ENCODE data around the gene GOPC. TPM values are rescaled to one million over a fixed set of nuclear protein-coding genes. Genes with fewer than 3 reads are reported as not detected.
"Not testable (repeated sequence)": the region's sequence is repeated elsewhere in the genome, so short reads cannot be mapped to it uniquely, and the experiment has no call there.

GOPC gene
- 10 to 100 TPM; 33.1 to 35.0 TPM for total RNA-seq
- polyA plus RNA-seq, result 10 to 100 TPM; 11.8 to 14.2 (median 11.8) TPM
- total RNA-seq, result 34.0 to 89.3 (median 70.5) reads per million in 6 experiments

GRCh38 chr6:117602151-117602898, at the start of gene GOPC:
TSS of gene GOPC (minus strand) at chr6:117602511. CDS start at chr6:117602288, 223 bp downstream.
- ATAC-seq, result peak; percentile 93 to 95
- DNase-seq, result peak; percentile 87 to 98 (median 96)
- Mint-ChIP-seq H3K36me3 (peaks cover 0 to 18% (median 14%) of the 10 kb centered on the region in 3 donors), H3K9me3 (peaks cover 0 to 4% (median 0%) of the 10 kb centered on the region in 9 donors), H3K4me1 (peaks cover 16 to 52% (median 36%) of the 10 kb centered on the region in 4 donors), H3K27me3 (peaks cover 0 to 2% (median 0%) of the 10 kb centered on the region in 5 donors), H3K4me3 (peak within 1 kb of the TSS; percentile 97 to 100 (median 99)), H3K27ac (peak within 1 kb of the TSS; percentile 94 to 99 (median 99))
- POLR2A ChIA-PET, result interaction anchor here (0.6 to 5.1 kb wide), 11 partner anchors 13 to 1292 kb away, joined by 3 to 46 read pairs (median 4); partner anchors contain the start of genes ASF1A and DCBLD1

- H3K9me3 Mint-ChIP-seq, H3K27me3 Mint-ChIP-seq, POLR2A ChIA-PET, DNase-seq, H3K27ac Mint-ChIP-seq, H3K36me3 Mint-ChIP-seq, H3K4me3 Mint-ChIP-seq, ATAC-seq: not testable (repeated sequence)
- peaks cover 0 to 17% (median 12%) of the 10 kb centered on the region in 4 donors for H3K4me1 Mint-ChIP-seq
Observed at GRCh38 chr6:117651984-117652383, 49.7 kb upstream of the GOPC start.

GRCh38 chr6:117642976-117643375, 40.7 kb upstream of the GOPC start:
- peaks cover 0 to 8% (median 3%) of the 10 kb centered on the region in 3 donors for H3K36me3 Mint-ChIP-seq
- POLR2A ChIA-PET, result interaction anchor here (0.5 kb wide), 1 partner anchor 1291 kb away, joined by 4 read pairs; no protein-coding TSS in a partner anchor

GRCh38 chr6:117637770-117638169, 35.5 kb upstream of the GOPC start:
- H3K9me3 Mint-ChIP-seq, result peaks cover 0 to 10% (median 0%) of the 10 kb centered on the region in 9 donors
- POLR2A ChIA-PET, result no interaction called here
- peaks cover 0 to 3% (median 0%) of the 10 kb centered on the region in 5 donors for H3K27me3 Mint-ChIP-seq
- no peak overlapping the region for H3K27ac Mint-ChIP-seq
- H3K4me3 Mint-ChIP-seq, result no peak overlapping the region
- no peak for DNase-seq
- H3K4me1 Mint-ChIP-seq, result no peaks in the 10 kb centered on the region
- ATAC-seq, result no peak
- H3K36me3 Mint-ChIP-seq, result peaks cover 0 to 4% (median 0%) of the 10 kb centered on the region in 3 donors

More at GRCh38 chr6:117642976-117643375, 40.7 kb upstream of the GOPC start:
- Mint-ChIP-seq H3K4me1 (no peaks in the 10 kb centered on the region), H3K4me3 (no peak overlapping the region), H3K27me3 (peaks cover 0 to 11% (median 2%) of the 10 kb centered on the region in 5 donors), H3K9me3 (peaks cover 0 to 10% (median 0%) of the 10 kb centered on the region in 9 donors), H3K27ac (no peak overlapping the region)
- ATAC-seq (no peak), DNase-seq (no peak)

GRCh38 chr6:117629119-117629660, 26.9 kb upstream of the GOPC start:
- DNase-seq, result no peak
- Mint-ChIP-seq H3K27me3 (peaks cover 0 to 20% (median 1%) of the 10 kb centered on the region in 5 donors), H3K27ac (no peak overlapping the region), H3K4me3 (no peak overlapping the region), H3K9me3 (peaks cover 0 to 38% (median 8%) of the 10 kb centered on the region in 9 donors), H3K4me1 (no peaks in the 10 kb centered on the region), H3K36me3 (peaks cover 2 to 12% (median 7%) of the 10 kb centered on the region in 3 donors)
- POLR2A ChIA-PET, result no interaction called here
- no peak for ATAC-seq

GRCh38 chr6:117627533-117627932, 25.2 kb upstream of the GOPC start:
- DNase-seq, result no peak
- H3K36me3 Mint-ChIP-seq, result peaks cover 2 to 22% (median 7%) of the 10 kb centered on the region in 3 donors
- ATAC-seq, result no peak
- H3K27ac Mint-ChIP-seq, result no peak overlapping the region
- peaks cover 0 to 20% (median 1%) of the 10 kb centered on the region in 5 donors for H3K27me3 Mint-ChIP-seq
- H3K4me3 Mint-ChIP-seq, result no peak overlapping the region
- H3K4me1 Mint-ChIP-seq, result no peaks in the 10 kb centered on the region
- H3K9me3 Mint-ChIP-seq, result peaks cover 0 to 48% (median 12%) of the 10 kb centered on the region in 9 donors
- POLR2A ChIA-PET, result no interaction called here

DNA sequence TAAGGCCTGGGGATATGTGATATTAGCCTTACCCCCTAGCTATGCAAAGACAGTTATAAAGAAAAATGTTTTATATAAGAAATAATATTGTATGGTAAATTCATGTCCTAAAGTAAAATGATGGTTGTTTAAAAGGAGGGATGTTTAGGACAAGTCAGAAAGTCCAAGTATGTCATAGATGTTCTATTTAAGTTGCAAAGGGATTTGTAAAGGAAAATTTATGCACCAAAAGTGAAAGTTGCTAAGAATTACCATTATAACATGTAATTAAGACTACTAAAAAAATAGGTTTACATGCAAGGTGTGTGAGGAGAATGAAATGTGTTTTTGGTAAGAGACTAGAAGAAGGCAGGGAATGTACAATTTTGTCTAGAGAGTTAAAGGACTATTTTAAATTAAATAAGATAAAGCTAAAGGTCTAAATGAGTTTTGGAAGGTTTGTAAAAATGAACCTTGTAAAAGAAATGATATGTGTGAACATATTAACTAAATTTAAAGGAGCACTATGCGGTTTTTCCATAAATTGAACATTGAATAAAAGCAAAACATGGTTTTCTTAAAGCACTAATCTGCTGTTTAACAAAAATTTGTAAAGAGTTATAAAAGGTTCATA, 22.7 kb upstream of the GOPC start:
- ATAC-seq (no peak), DNase-seq (no peak)
- H3K27me3 Mint-ChIP-seq, result peaks cover 0 to 11% (median 3%) of the 10 kb centered on the region in 5 donors
- peaks cover 0 to 48% (median 12%) of the 10 kb centered on the region in 9 donors for H3K9me3 Mint-ChIP-seq
- POLR2A ChIA-PET, result no interaction called here
- H3K4me1 Mint-ChIP-seq, result no peaks in the 10 kb centered on the region
- peak overlapping the region in 1 of 10 donors; percentile 73 for H3K27ac Mint-ChIP-seq
- H3K36me3 Mint-ChIP-seq, result peaks cover 2 to 22% (median 7%) of the 10 kb centered on the region in 3 donors
- H3K4me3 Mint-ChIP-seq, result no peak overlapping the region

DNA sequence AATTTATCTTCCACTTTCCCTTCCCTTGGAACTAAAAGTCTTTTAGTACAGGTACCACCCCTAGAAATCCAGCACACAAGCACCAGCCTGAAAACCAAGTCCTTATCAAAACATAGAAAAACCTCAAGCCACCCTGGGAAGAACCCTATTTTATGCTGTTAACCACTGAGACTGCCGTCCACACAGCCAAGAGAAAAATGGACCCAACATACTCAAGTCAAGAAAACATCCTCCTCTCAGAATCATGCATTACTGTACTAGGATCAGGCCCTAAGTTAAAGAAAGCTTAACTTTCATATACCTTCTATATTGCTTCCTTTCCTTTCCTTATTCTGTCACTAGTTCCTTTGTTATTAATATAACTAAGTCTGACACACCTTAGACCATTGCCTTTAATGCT, 16.9 kb upstream of the GOPC start:
- Mint-ChIP-seq H3K36me3 (peaks cover 0 to 9% (median 0%) of the 10 kb centered on the region in 3 donors), H3K4me1 (peaks cover 7 to 16% (median 12%) of the 10 kb centered on the region in 4 donors), H3K27ac (no peak overlapping the region), H3K27me3 (peaks cover 0 to 9% (median 2%) of the 10 kb centered on the region in 5 donors), H3K4me3 (no peak overlapping the region), H3K9me3 (peaks cover 0 to 15% (median 5%) of the 10 kb centered on the region in 9 donors)
- ATAC-seq, result no peak
- no peak for DNase-seq
- POLR2A ChIA-PET, result no interaction called here

GRCh38 chr6:117617210-117618035, 15.1 kb upstream of the GOPC start:
- Mint-ChIP-seq H3K4me1 (peaks cover 16 to 33% (median 27%) of the 10 kb centered on the region in 4 donors), H3K27me3 (peaks cover 3 to 14% (median 6%) of the 10 kb centered on the region in 5 donors), H3K9me3 (peaks cover 0 to 4% (median 0%) of the 10 kb centered on the region in 9 donors), H3K36me3 (no peaks in the 10 kb centered on the region), H3K4me3 (peak overlapping the region in 1 of 10 donors; percentile 34), H3K27ac (peak overlapping the region in 5 of 10 donors; percentile 2 to 74 (median 26))
- ATAC-seq, result peak in 1 of 2 donors; percentile 29
- POLR2A ChIA-PET, result interaction anchor here (0.6 kb wide), 1 partner anchor 167 kb away, joined by 5 read pairs; no protein-coding TSS in a partner anchor
- peak in 1 of 10 donors; percentile 22 for DNase-seq

GRCh38 chr6:117616391-117617209, 14.3 kb upstream of the GOPC start:
- Mint-ChIP-seq H3K27me3 (peaks cover 3 to 22% (median 11%) of the 10 kb centered on the region in 5 donors), H3K4me3 (peak overlapping the region in 2 of 10 donors; percentile 36 to 46), H3K4me1 (peaks cover 17 to 34% (median 27%) of the 10 kb centered on the region in 4 donors), H3K27ac (peak overlapping the region in 5 of 10 donors; percentile 14 to 75 (median 43)), H3K9me3 (peaks cover 0 to 4% (median 0%) of the 10 kb centered on the region in 9 donors), H3K36me3 (no peaks in the 10 kb centered on the region)
- peak in 5 of 10 donors; percentile 15 to 53 (median 25) for DNase-seq
- peak in 1 of 2 donors; percentile 17 for ATAC-seq
- POLR2A ChIA-PET, result interaction anchor here (0.6 kb wide), 1 partner anchor 167 kb away, joined by 5 read pairs; no protein-coding TSS in a partner anchor

Measured in naive thymus-derived CD8-positive, alpha-beta T cell (primary cell).